Ovary (tissue), 9 donors: ENCODE data around the gene KRTAP10-12. TPM values are rescaled to one million over a fixed set of nuclear protein-coding genes. Genes with fewer than 3 reads are reported as not detected.

Source experiments
- DNase-seq, 5 donors: peaks; one replicate each; pipeline ENCODE4 v3.0.0-alpha.2; 2019 to 2020
- H3K27ac ChIP-seq, 2 donors: fragments of 200-600 bp; one replicate each; pipeline versions ENCODE4 v1.5.1 to v1.8.0; 2019 to 2022
- H3K27me3 ChIP-seq: fragments of 200-600 bp; one replicate; pipeline ENCODE4 v1.8.0; 2022
- H3K36me3 ChIP-seq: fragments of 200-600 bp; sonication (generic); one replicate; pipeline ENCODE4 v1.5.1; 2019
- H3K4me1 ChIP-seq: one replicate; pipeline ENCODE4 v1.8.1; 2013; ENCODE audit warnings: mild to moderate bottlenecking, moderate library complexity; ENCODE audit not compliant: insufficient read depth
- H3K4me3 ChIP-seq: fragments of 200-600 bp; sonication (generic); one replicate; pipeline ENCODE4 v1.5.1; 2017
- H3K9me3 ChIP-seq, 2 donors: fragments of 200-600 bp in 1 of 2; sonication (generic) in 1 of 2; one replicate each; pipeline versions ENCODE4 v1.5.1 to v1.8.1; 2013 to 2019; ENCODE audit warnings: mild to moderate bottlenecking in 1 of 2, moderate library complexity in 1 of 2
- EP300 ChIP-seq: sonication (generic); formaldehyde crosslinking; IDR thresholded peaks from one replicate; pipeline ENCODE4 v1.6.1; 2017; ENCODE audit warnings: antibody characterized with exemption
- POLR2A ChIP-seq: fragments of 450-650 bp; IDR thresholded peaks from one replicate; pipeline ENCODE4 v1.6.1; 2017; ENCODE audit warnings: antibody characterized with exemption, mild to moderate bottlenecking, moderate library complexity
- WGBS, 3 donors: extraction: QIAGEN DNeasy Blood & Tissue Kit in 1 of 3; methylation state at CpG; one replicate each; pipeline versions ENCODE4 v1.1.5 to v1.1.7; 2013 to 2017; 5-methylcytosine and 5-hydroxymethylcytosine counted together
- intact Hi-C, 4 donors: fragments of 100-400 bp; cut with DNase I; formaldehyde crosslinking; loops; one replicate each; pipeline versions ENCODE4 v1.11.0 to v1.15.1; 2022 to 2023
- polyA plus RNA-seq, 2 donors: library from polyadenylated mRNA; stranded (reverse); fragments of 200-250 nt in 1 of 2; fragments of 350-450 nt in 1 of 2; fragmentation: Illumina TruSeq in 1 of 2; extraction: RNeasy Lipid Tissue Mini Kit (QIAGEN cat#74804) in 1 of 2; gene quantifications; one replicate each; pipeline ENCODE4 v1.2.3, GENCODE V29; 2013 to 2014
- total RNA-seq, 7 donors: library from RNA; depleted of rRNA in 2 of 7; stranded (reverse); fragments of >200 nt in 2 of 7; fragmentation: NEBNext Ultra II Directional in 3 of 7; extraction: Animal tissue kit (Norgen Biotek cat#: 25700) in 3 of 7; gene quantifications; one replicate each; pipeline versions ENCODE4 v1.1.0 to v1.2.4, GENCODE V29; 2016 to 2023
- TF ChIP-seq, protein P1 (sequence below), 3 donors: fragments of 450-650 bp in 2 of 3; fragments of 200-600 bp in 1 of 3; IDR thresholded peaks; one replicate each; pipeline versions ENCODE4 v1.5.1 to v1.8.0; 2016 to 2022; ENCODE audit warnings: antibody characterized with exemption in 3 of 3, mild to moderate bottlenecking in 1 of 3
- donor health status: DM: no; HTN: no; CAD: no; lungs with moderate emphysema.
- donor health status: DM: no; HTN: no; CAD: no.
- donor health status: Bipolar disorder and iron deficiency.
- donor health status: DM: yes; HTN: yes; CAD: no.
- donor health status: DM: no; HTN: no; CAD: no.
- donor health status: DM: yes; HTN: yes; CAD: no.

KRTAP10-12 gene
- total and polyA plus RNA-seq, 9 donors: not detected

DNA sequence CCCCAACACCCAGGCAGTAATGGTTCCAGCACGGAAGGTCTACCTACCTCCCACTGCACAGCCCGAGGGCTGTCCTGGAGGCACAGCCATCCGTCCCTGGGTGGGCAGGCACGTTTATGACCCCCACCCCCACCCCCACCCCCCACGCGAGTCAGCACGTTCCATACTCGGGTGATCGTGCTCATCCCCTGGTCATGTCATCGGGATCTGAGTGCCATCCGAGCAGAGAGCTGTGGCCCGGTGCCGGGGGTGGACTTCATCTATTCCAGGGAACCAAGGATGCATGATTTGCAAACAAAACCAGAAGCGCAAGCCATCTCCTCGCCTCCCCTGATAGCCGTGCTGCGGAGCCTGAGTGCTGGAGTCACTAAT lies 13.3 kb downstream of the KRTAP10-12 start:
- intact Hi-C loops: no loop called here
- no peak for TF ChIP-seq POLR2A
- no peak for TF ChIP-seq EP300
- TF ChIP-seq, protein P1, sequence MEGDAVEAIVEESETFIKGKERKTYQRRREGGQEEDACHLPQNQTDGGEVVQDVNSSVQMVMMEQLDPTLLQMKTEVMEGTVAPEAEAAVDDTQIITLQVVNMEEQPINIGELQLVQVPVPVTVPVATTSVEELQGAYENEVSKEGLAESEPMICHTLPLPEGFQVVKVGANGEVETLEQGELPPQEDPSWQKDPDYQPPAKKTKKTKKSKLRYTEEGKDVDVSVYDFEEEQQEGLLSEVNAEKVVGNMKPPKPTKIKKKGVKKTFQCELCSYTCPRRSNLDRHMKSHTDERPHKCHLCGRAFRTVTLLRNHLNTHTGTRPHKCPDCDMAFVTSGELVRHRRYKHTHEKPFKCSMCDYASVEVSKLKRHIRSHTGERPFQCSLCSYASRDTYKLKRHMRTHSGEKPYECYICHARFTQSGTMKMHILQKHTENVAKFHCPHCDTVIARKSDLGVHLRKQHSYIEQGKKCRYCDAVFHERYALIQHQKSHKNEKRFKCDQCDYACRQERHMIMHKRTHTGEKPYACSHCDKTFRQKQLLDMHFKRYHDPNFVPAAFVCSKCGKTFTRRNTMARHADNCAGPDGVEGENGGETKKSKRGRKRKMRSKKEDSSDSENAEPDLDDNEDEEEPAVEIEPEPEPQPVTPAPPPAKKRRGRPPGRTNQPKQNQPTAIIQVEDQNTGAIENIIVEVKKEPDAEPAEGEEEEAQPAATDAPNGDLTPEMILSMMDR (IDR thresholded peaks at IDR 0.05): no peak
- H3K4me3 ChIP-seq: no peak overlapping the region

GRCh38 chr21:44710756-44711326 lies 13.9 kb downstream of the KRTAP10-12 start:
- Histone ChIP-seq H3K27me3 (no peaks in the 10 kb centered on the region), H3K27ac (no peak overlapping the region), H3K36me3 (no peaks in the 10 kb centered on the region), H3K4me3 (no peak overlapping the region), H3K4me1 (no peaks in the 10 kb centered on the region), H3K9me3 (peaks cover 0 to 5% of the 10 kb centered on the region in 2 donors)
- intact Hi-C loops: no loop called here
- 1 to 8% (median 3%) methylated on average over 20 of the region's 20 CpGs for WGBS, 3 donors
- TF ChIP-seq EP300: no peak
- TF ChIP-seq POLR2A: no peak
- TF ChIP-seq, protein P1 (IDR thresholded peaks at IDR 0.05): no peak
- peak in 2 of 5 donors; percentile 1 to 2 for DNase-seq

More for the DNA sequence above, 13.3 kb downstream of the KRTAP10-12 start:
- peak in 2 of 5 donors; percentile 1 to 13 for DNase-seq
- no peak overlapping the region for H3K27ac ChIP-seq
- H3K4me1 ChIP-seq: no peaks in the 10 kb centered on the region
- no peaks in the 10 kb centered on the region for H3K27me3 ChIP-seq
- no peaks in the 10 kb centered on the region for H3K36me3 ChIP-seq
- H3K9me3 ChIP-seq: peaks cover 0 to 5% of the 10 kb centered on the region in 2 donors
- WGBS, 3 donors: 2 to 3% (median 2%) methylated on average over 10 to 17 of the region's 17 CpGs

- DNase-seq: peak in 2 of 5 donors; percentile 6 to 27
- H3K27me3 ChIP-seq: no peaks in the 10 kb centered on the region
- H3K9me3 ChIP-seq: peaks cover 0 to under 1% of the 10 kb centered on the region in 2 donors
- H3K36me3 ChIP-seq: no peaks in the 10 kb centered on the region
- H3K27ac ChIP-seq: no peak within 1 kb of the TSS
- WGBS, 3 donors: 1 to 3% (median 2%) methylated on average over 36 to 41 of the region's 41 CpGs
- no peaks in the 10 kb centered on the region for H3K4me1 ChIP-seq
- intact Hi-C loops: no loop called here
- no peak for TF ChIP-seq POLR2A
- TF ChIP-seq, protein P1 (IDR thresholded peaks at IDR 0.05): no peak
- no peak for TF ChIP-seq EP300
- no peak within 1 kb of the TSS for H3K4me3 ChIP-seq
Measured at GRCh38 chr21:44711327-44712202, 14.6 kb downstream of the KRTAP10-12 start, which contains the start of gene TSPEAR. Gene TSPEAR (minus strand): TSS chr21:44711572. CDS start chr21:44711514, 58 bp downstream.

DNA sequence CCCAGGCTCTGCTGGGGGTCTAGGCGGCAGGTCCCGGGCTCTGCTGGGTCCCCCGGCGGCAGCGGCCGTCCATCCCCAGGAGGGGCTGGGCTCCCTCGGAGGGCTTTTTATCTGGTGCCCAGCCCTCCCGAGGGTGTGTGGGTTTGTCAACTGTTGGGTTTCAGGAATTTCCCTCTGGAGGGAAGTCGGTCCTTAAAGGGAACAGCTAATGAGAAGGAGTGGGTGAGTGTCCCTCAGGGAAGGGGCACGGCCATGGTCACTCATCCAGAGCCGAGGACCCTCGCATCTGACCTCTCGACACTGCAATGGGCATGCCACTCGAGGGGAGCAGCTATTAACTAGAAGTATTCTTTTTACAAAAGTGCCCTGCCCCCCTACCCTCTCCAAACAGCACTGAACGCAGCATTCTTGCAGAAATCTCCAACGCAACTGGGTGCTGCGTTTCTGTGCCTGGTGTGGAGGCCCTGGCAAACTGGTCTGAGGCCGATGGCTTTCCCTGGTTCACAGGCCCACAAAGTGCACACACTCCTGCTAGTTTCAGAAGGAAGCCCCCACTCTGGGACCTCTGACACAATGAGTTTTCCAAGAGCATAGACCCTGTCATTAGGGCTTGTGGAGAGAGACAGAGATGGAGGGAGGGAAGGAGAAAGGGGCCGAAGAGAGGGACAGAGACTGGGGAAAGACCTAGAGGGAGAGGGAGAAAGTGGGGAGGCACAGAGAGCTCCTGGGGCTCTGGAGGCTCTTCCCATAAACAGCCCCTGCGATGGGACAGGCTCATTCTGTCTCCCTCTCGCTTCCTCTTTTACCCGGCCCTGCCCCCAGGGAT lies 15.4 kb downstream of the KRTAP10-12 start:
- 15 to 25% (median 19%) methylated on average over 22 of the region's 22 CpGs for WGBS, 3 donors
- Histone ChIP-seq H3K4me3 (no peak overlapping the region), H3K36me3 (no peaks in the 10 kb centered on the region), H3K4me1 (no peaks in the 10 kb centered on the region), H3K27ac (no peak overlapping the region), H3K9me3 (no peaks in the 10 kb centered on the region), H3K27me3 (no peaks in the 10 kb centered on the region)
- DNase-seq: peak in 2 of 5 donors; percentile 2 to 4
- TF ChIP-seq POLR2A (no peak), EP300 (no peak)
- TF ChIP-seq, protein P1 (IDR thresholded peaks at IDR 0.05): no peak
- intact Hi-C loops: no loop called here
